Ascending aorta (tissue), 2 donors: ENCODE results near the gene IKBIP. TPM values are rescaled to one million over a fixed set of nuclear protein-coding genes. Genes with fewer than 3 reads are reported as not detected.

ENCODE experiments used
- DNase-seq, 2 donors: peaks; one replicate each; pipeline ENCODE4 v3.0.0-alpha.2; 2019; ENCODE audit warnings: low spot score in 2 of 2
- H3K27ac ChIP-seq, 2 donors: fragments of 200-600 bp; sonication (generic); one replicate each; pipeline ENCODE4 v1.5.1; 2016 to 2017; ENCODE audit warnings: mild to moderate bottlenecking in 1 of 2
- H3K27me3 ChIP-seq: fragments of 200-600 bp; sonication (generic); one replicate; pipeline ENCODE4 v1.5.1; 2017
- H3K36me3 ChIP-seq, 2 donors: fragments of 200-600 bp; sonication (generic); one replicate each; pipeline ENCODE4 v1.5.1; 2016
- H3K4me1 ChIP-seq, 2 donors: fragments of 200-600 bp; sonication (generic); one replicate each; pipeline ENCODE4 v1.5.1; 2016 to 2017; ENCODE audit warnings: mild to moderate bottlenecking in 1 of 2
- H3K4me3 ChIP-seq, 2 donors: fragments of 200-600 bp; sonication (generic); one replicate each; pipeline ENCODE4 v1.5.1; 2016 to 2017; ENCODE audit warnings: mild to moderate bottlenecking in 1 of 2
- H3K9me3 ChIP-seq, 2 donors: fragments of 200-600 bp; sonication (generic); one replicate each; pipeline ENCODE4 v1.5.1; 2016
- CTCF ChIP-seq, 3 experiments: fragments of 200-600 bp in 2 of 3; fragments of 450-650 bp in 1 of 3; sonication (generic) in 2 of 3; IDR thresholded peaks; one replicate each; pipeline ENCODE4 v1.5.1; 2016 to 2019; ENCODE audit warnings: antibody characterized with exemption in 3 of 3, mild to moderate bottlenecking in 1 of 3, moderate library complexity in 1 of 3
- intact Hi-C: fragments of 100-400 bp; cut with DNase I; formaldehyde crosslinking; loops from one replicate; pipeline ENCODE4 v1.15.1; 2023
- total RNA-seq: library from RNA; depleted of rRNA; stranded (reverse); fragments of >200 nt; gene quantifications from one replicate; pipeline ENCODE4 v1.1.0, GENCODE V29; 2016

IKBIP gene
- total RNA-seq, 1 donor from 2014 or later: 12.3 TPM

- H3K4me1 ChIP-seq: no peaks in the 10 kb centered on the region
- H3K4me3 ChIP-seq: no peak overlapping the region
- peaks cover 50 to 66% of the 10 kb centered on the region in 2 donors for H3K36me3 ChIP-seq
- intact Hi-C loops: no loop called here
- DNase-seq: no peak
- H3K27ac ChIP-seq: no peak overlapping the region
- TF ChIP-seq CTCF (IDR thresholded peaks at IDR 0.05): no peak
- no peaks in the 10 kb centered on the region for H3K9me3 ChIP-seq
- H3K27me3 ChIP-seq: no peaks in the 10 kb centered on the region
Observed at GRCh38 chr12:98678946-98679610, 34.5 kb upstream of the IKBIP start.

- Histone ChIP-seq H3K4me1 (no peaks in the 10 kb centered on the region), H3K4me3 (no peak overlapping the region), H3K27me3 (no peaks in the 10 kb centered on the region), H3K27ac (no peak overlapping the region), H3K9me3 (no peaks in the 10 kb centered on the region), H3K36me3 (peaks cover 44 to 61% of the 10 kb centered on the region in 2 donors)
- intact Hi-C loops: no loop called here
- no peak for TF ChIP-seq CTCF (IDR thresholded peaks at IDR 0.05)
- no peak for DNase-seq
Observed at GRCh38 chr12:98678236-98678945, 33.8 kb upstream of the IKBIP start.

- no peaks in the 10 kb centered on the region for H3K4me1 ChIP-seq
- no peak for TF ChIP-seq CTCF (IDR thresholded peaks at IDR 0.05)
- no peak overlapping the region for H3K4me3 ChIP-seq
- H3K27me3 ChIP-seq: no peaks in the 10 kb centered on the region
- peaks cover 21 to 38% of the 10 kb centered on the region in 2 donors for H3K36me3 ChIP-seq
- no peak for DNase-seq
- intact Hi-C loops: no loop called here
- H3K9me3 ChIP-seq: no peaks in the 10 kb centered on the region
- no peak overlapping the region for H3K27ac ChIP-seq
Observed at GRCh38 chr12:98674841-98675240, 30.3 kb upstream of the IKBIP start.

GRCh38 chr12:98671459-98671858 lies 26.9 kb upstream of the IKBIP start:
- peaks cover 16 to 29% of the 10 kb centered on the region in 2 donors for H3K36me3 ChIP-seq
- no peaks in the 10 kb centered on the region for H3K9me3 ChIP-seq
- H3K27me3 ChIP-seq: no peaks in the 10 kb centered on the region
- DNase-seq: no peak
- intact Hi-C loops: no loop called here
- H3K4me1 ChIP-seq: no peaks in the 10 kb centered on the region
- TF ChIP-seq CTCF (IDR thresholded peaks at IDR 0.05): no peak
- H3K27ac ChIP-seq: no peak overlapping the region
- no peak overlapping the region for H3K4me3 ChIP-seq

- TF ChIP-seq CTCF (IDR thresholded peaks at IDR 0.05): no peak
- intact Hi-C loops: no loop called here
- H3K9me3 ChIP-seq: no peaks in the 10 kb centered on the region
- H3K27ac ChIP-seq: no peak overlapping the region
- H3K27me3 ChIP-seq: no peaks in the 10 kb centered on the region
- no peaks in the 10 kb centered on the region for H3K4me1 ChIP-seq
- H3K36me3 ChIP-seq: peaks cover 32 to 34% of the 10 kb centered on the region in 2 donors
- no peak overlapping the region for H3K4me3 ChIP-seq
- no peak for DNase-seq
Observed at GRCh38 chr12:98669751-98670150, 25.2 kb upstream of the IKBIP start.
